Measurements from ENCODE around the gene ACTR8. TPM values are rescaled to one million over a fixed set of nuclear protein-coding genes. Genes with fewer than 3 reads are reported as not detected.

ACTR8 gene
- total and polyA plus RNA-seq, 2 of the 13 experiments (the other 11 are each of a cell fraction or from before 2014, with no cell fraction given) = 15.5 to 29.0 TPM

- TF ChIP-seq ZBTB33 (CRISPR knock-in tag; IDR thresholded peaks at IDR 0.05) = no peak
- TF ChIP-seq ZNF251 (CRISPR knock-in tag; IDR thresholded peaks at IDR 0.05) = peak; percentile 85; the same call in 1 of the 2 replicates
- TF ChIP-seq AGO1 (IDR thresholded peaks at IDR 0.05; ENCODE audit: low read depth, low read length, poor library complexity, severe bottlenecking) = no peak
- peak; percentile 85 for TF ChIP-seq ZNF18 (CRISPR knock-in tag; IDR thresholded peaks at IDR 0.05; ENCODE audit: insufficient replicate concordance)
- no peak for TF ChIP-seq ZNF652 (CRISPR knock-in tag; IDR thresholded peaks at IDR 0.05; ENCODE audit: borderline replicate concordance, low read depth)
- no peak; the same call in 1 of the 2 replicates for TF ChIP-seq ATAD3A (CRISPR knock-in tag; IDR thresholded peaks at IDR 0.05)
- TF ChIP-seq ZNF816 (CRISPR knock-in tag; IDR thresholded peaks at IDR 0.05; ENCODE audit: borderline replicate concordance) = peak; percentile 59; the same call in 1 of the 2 replicates
- TF ChIP-seq STAG1 (CRISPR knock-in tag; IDR thresholded peaks at IDR 0.05) = no peak
- TF ChIP-seq ZFP91 (CRISPR knock-in tag; IDR thresholded peaks at IDR 0.05; ENCODE audit: borderline replicate concordance) = peak; percentile 74; the same call in 1 of the 2 replicates
- TF ChIP-seq ZNF543 (CRISPR knock-in tag; IDR thresholded peaks at IDR 0.05) = peak; percentile 55; the same call in 1 of the 2 replicates
- peak; percentile 58; the same call in 1 of the 2 replicates for TF ChIP-seq PBX3 (CRISPR knock-in tag; IDR thresholded peaks at IDR 0.05; ENCODE audit: borderline replicate concordance)
- peak; percentile 67; the same call in 1 of the 2 replicates for TF ChIP-seq AHDC1 (CRISPR knock-in tag; IDR thresholded peaks at IDR 0.05; ENCODE audit: borderline replicate concordance)
Measured at GRCh38 chr3:53846134-53846850, 35.7 kb downstream of the ACTR8 start, which contains the start of the genes CHDH and IL17RB (continued).

Measured in HepG2 (cell line).